ENCODE measurements around the gene AUP1.

AUP1 gene

DNA sequence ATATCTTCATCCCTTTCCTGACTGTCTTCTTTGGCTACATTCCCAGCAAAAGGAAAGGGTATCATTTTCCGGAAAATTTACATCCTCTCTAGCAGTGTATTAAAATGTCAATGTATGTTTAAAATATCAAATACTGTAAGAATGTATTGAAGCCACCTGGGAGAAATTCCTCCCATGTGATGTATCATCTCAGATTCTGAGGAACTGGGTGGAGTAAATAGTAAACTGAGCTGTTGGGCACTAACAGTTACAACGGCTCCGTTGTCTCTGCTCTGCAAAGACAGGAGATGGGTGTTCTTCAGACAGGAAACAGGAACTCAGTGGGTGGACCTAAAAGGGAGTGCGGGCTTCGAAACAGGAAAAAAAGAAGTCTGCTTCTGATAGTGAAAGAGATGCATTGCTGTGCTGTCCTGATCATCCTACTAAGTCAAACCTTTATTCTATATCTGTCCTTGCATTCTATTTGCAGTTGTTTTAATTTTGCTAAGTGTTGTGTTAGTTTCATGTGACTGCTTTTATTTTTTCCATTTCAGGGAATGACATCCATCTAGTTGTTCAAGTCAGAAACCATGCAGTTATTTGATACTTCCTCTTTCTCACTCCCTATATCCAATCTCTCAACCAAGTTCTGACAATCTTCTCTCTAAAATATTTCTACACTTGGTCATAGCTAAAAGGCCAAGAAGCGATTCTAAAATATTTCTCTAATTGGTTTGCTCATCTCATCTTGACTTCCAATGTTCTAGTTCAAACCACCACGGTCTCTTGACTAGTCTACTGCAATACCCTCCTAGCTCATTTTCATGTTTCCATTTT lies 44.4 kb upstream of the AUP1 start:
- TF ChIP-seq, protein P1, sequence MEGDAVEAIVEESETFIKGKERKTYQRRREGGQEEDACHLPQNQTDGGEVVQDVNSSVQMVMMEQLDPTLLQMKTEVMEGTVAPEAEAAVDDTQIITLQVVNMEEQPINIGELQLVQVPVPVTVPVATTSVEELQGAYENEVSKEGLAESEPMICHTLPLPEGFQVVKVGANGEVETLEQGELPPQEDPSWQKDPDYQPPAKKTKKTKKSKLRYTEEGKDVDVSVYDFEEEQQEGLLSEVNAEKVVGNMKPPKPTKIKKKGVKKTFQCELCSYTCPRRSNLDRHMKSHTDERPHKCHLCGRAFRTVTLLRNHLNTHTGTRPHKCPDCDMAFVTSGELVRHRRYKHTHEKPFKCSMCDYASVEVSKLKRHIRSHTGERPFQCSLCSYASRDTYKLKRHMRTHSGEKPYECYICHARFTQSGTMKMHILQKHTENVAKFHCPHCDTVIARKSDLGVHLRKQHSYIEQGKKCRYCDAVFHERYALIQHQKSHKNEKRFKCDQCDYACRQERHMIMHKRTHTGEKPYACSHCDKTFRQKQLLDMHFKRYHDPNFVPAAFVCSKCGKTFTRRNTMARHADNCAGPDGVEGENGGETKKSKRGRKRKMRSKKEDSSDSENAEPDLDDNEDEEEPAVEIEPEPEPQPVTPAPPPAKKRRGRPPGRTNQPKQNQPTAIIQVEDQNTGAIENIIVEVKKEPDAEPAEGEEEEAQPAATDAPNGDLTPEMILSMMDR (conservative IDR thresholded peaks at IDR 0.05; ENCODE audit: low read depth, low read length), result no peak
- no peak overlapping the region for H3K4me3 ChIP-seq (ENCODE audit: low read length)
- no peak for DNase-seq (ENCODE audit: low read depth)

DNA sequence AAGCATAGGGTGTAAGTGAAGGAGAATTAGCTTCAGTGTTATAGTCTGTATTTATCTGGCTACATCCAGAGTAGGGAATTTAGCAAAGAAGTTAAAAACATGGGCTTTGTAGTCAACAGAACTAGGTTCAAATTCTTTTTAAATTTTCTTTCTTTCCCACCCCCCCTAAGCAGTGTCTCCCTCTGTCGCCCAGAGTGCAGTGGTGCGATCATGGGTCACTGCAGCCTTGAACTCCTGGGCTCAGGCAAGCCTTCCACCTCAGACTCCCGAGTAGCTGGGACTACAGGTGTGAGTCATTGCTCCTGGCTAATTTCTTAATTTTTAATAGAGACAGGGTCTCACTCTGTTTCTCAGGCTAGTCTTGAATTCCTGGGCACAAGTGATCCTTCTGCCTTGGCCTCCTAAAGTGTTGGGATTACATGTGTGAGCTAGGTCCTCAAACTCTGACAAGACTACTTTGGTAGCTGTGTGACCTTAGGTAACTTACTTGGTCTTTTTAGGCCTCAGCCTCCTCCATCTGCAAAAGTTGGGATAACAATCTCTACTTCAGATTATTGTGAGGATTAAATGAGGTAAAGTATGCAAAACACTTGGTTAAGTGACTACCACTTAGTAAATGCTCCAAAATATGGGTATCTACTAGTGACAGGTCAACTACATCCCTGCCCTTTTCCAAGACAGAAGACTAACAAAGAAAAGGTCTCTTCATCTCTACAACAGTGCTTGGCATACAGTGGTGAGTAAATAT lies 42.8 kb upstream of the AUP1 start:
- H3K4me3 ChIP-seq (ENCODE audit: low read length), result no peak overlapping the region
- TF ChIP-seq, protein P1 (conservative IDR thresholded peaks at IDR 0.05; ENCODE audit: low read depth, low read length), result peak; percentile 20
- no peak for DNase-seq (ENCODE audit: low read depth)

- no peak overlapping the region for H3K4me3 ChIP-seq (ENCODE audit: low read length)
- TF ChIP-seq, protein P1 (conservative IDR thresholded peaks at IDR 0.05; ENCODE audit: low read depth, low read length), result no peak
- DNase-seq (ENCODE audit: low read depth), result no peak
Observed at GRCh38 chr2:74571058-74571457, 41.6 kb upstream of the AUP1 start.

- TF ChIP-seq, protein P1 (conservative IDR thresholded peaks at IDR 0.05; ENCODE audit: low read depth, low read length), result no peak
- DNase-seq (ENCODE audit: low read depth), result no peak
- H3K4me3 ChIP-seq (ENCODE audit: low read length), result no peak overlapping the region
Observed at GRCh38 chr2:74569686-74570085, 40.2 kb upstream of the AUP1 start.

DNA sequence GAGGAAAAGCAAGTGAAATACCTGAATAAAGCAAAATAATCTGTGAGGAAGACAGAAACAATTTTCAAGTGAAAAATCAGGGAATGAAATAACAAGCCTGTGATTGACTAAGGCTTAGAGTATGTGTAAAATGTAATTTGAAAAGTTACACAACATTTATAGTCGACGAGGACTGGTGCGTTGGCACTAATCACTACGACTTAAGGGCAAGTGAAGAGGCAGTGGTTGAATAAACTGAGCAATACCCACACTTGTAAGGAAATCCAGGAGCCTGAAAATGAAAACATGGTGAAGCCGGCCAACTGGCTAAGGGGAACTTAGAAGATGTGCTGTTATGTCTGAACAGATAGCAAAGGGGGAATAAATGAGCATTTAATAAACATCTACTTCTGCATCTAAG lies 38.4 kb upstream of the AUP1 start:
- DNase-seq (ENCODE audit: low read depth), result peak; percentile 77
- H3K4me3 ChIP-seq (ENCODE audit: low read length), result no peak overlapping the region
- TF ChIP-seq, protein P1 (conservative IDR thresholded peaks at IDR 0.05; ENCODE audit: low read depth, low read length), result no peak

DNA sequence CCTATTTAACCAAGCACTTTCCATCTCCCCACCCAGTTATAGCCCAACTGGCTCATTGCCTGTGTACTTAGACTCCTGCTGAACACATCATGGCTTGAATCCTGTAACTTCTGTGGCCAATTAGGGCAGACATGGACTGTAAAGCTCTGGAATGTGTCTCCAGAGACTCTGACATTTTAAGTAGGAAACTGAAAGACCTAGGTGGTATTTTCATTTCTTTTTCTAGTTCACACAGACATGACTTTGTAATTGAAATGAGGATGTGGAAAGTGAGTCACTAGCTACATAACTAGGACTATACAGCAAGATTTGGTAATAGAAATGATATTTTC lies 37.2 kb upstream of the AUP1 start:
- peak; percentile 79 for DNase-seq (ENCODE audit: low read depth)
- TF ChIP-seq, protein P1 (conservative IDR thresholded peaks at IDR 0.05; ENCODE audit: low read depth, low read length), result no peak
- no peak overlapping the region for H3K4me3 ChIP-seq (ENCODE audit: low read length)
